NCI-H510A treated with DMSO at 0.1 percent for 48 hours (cell line): Measurements from ENCODE around the gene LAMB1.
"Not testable (repeated sequence)": the region's sequence is repeated elsewhere in the genome, so short reads cannot be mapped to it uniquely, and the experiment has no call there.

ENCODE experiments used
- DNase-seq: peaks from one replicate; lab custom pipeline; 2025; lab: John Stamatoyannopoulos, UW

LAMB1 gene

DNA sequence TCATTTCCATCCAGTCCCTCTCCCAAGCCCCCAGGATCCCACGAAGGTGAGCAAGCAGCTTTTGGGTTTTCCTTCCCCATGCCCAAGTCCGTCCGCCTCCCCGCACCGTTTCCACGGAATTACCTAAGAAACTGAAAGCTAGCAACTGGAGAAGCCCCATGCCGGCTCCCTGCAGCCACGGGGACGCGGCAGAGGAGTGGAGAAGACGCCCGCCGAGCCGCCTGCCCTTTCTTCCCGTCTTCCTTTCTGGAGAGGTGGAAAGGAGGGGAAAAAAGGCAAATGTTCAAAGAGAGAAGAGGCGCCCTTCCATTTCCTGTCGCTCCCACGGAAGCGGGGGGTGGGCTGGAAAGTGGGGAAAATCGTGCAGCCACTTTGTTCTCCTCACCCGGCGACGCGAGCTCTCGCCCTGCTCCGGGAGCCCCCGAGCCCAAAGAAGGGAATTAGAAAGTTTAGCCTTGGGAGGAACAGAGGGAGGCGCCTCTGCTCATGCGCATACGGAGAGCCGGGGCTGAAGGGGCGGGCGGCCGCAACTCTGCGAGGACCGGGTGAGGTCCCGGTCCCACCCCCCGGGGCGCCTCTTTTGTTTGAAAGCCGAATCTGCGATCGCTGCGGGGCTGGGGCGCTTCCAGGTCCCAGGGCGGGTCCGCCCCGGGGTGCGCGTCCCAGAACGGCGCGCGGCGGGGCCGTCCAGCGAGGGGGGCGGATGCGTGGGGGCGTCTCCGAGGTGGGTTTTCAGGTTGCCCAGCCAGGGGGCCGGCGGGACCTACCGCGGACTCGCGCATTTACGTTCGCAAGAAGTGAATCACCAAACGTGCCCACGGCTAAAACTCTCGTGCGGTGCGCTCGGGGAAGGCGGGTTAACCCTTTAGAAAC is at the start of gene LAMB1:
Gene LAMB1, minus strand, starts transcription at position 436 of the 873 bp plus-strand sequence. Its CDS starts 276 bp downstream, at position 160.
- DNase-seq, result no peak

DNA sequence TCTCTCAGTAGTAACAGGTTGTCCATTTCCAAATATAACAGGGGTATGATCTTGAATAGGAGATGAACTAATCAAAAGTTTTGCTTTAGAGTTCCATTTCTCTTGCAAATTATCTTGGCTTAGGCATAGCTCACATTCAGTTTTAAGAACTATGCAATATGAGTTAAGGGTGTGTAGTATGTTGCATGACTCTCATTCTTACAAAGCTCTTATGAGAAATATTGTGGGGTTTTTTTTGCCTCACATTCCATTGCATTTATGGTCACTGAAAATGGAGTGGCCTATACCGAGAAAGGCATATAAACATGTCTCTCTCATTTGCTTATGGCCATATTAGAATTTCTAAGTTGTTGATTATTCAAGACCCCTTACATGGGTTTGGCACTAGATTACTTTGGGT is 48.5 kb upstream of the LAMB1 start:
- DNase-seq, result no peak

DNA sequence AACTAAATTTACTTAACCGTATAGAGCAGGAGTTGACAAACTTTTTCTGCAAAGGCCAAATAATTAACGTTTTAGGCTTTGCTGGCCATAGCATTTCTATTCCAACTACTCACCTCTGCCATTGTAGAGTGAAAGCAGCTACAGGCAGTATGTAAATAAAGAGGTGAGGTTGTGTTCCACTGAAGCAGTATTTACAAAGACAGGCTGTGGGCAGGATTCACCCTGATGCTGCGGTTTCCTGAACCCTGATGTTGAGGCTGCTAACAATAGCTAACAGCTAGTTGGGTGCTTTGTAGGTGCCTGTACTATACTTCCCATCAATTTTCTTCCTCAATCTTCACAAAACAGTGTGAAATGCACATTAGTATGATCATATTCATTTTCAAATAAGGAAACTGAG is 47.0 kb upstream of the LAMB1 start:
- no peak for DNase-seq

DNA sequence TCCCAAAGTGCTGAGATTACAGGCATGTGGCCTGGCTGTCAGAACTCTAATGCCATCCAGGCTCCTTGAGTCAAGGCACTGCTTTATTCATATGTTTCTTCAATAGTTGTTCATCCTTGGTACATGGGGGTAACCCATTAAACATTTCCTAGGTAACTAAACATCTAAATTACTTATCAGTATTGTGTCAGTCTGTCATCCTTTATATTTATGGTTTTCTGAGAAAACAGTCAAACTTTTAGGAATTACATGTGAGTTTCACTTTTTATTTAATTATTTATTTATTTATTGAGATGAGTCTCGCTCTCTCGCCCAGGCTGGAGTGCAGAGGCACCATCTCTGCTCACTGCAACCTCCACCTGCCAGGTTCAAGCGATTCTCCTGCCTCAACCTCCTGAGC is 45.5 kb upstream of the LAMB1 start:
- no peak for DNase-seq

DNA sequence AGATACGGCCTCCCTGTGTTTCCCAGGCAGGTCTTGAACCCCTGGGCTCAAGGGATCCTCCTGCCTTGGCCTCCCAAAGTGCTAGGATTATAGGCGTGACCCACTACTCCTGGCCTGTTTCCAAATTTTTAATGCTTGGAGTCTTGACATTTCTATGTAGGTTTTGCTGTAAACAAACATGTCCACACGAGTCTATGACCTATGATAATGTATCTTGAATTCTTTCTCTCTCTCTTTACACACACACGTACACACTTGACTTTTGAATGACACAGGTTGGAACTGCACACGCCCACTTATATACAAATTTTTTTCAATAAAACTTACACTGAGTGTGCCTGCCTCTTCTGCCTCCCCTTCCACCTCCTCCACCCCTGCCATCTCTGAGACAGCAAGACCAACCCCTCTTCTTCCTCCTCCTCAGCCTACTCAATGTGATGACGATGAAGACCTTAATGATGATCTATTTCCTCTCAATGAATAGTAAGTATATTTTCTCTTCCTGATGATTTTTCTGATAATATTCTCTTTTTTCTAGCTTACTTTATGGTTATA is 44.1 kb upstream of the LAMB1 start:
- no peak for DNase-seq

DNA sequence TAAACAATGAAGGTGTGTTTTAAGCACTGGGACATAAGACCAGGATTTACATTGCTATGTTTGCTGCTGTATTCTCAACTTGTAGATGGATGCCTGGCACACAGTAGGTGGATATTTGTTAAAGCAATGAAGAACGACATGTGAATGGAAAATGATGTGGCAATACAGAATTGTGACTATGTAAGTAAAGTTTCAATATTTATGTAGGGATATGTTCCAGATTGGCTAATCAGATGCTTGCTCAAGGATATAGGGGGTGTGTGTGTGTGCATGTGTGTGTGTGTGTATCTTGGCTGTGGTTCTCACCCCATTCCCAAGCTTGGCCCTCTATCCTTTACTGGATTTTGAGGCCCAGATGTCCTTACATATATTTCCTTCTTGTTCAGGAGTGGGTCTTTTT is 42.7 kb upstream of the LAMB1 start:
- no peak for DNase-seq

DNA sequence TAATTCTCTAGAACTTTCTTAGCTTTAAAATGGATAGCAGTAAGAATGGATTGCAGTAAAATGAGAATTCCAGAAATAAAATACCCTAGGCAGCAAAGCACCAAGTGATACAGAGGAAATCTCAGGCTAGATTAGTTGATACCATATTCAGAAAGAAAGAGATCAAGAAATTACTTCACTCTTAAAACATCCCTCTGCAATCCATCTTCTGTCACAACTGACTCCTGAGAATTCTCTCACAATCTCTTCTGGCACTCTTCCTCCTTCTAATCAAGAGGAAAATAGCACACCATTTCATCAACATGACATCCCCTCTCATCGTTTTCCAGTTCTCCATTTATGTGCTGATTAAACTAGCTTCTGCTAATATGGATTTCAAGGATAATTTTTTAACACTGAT is 42.2 kb upstream of the LAMB1 start:
- no peak for DNase-seq

DNA sequence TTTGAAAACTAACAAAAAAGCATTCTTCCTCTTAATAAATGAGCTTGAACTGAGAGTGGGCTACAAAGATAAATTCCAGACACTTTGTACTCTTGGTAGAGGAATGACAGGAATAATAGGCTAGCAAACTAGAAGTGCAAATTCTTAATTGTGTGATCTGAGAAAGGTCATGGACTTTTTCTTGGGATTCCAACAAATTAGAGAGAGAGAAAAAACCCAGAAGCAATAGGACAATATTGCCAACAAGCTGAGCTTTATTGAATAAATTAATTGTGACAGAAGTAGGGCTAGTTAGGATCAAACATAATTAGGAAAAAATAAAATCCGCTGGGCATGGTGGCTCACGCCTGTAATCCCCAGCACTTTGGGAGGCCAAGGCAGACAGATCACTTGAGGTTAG is 41.4 kb upstream of the LAMB1 start:
- DNase-seq, result no peak

- no peak for DNase-seq
These were observed 36.0 kb upstream of the LAMB1 start for GRCh38 chr7:108038986-108039385.

DNA sequence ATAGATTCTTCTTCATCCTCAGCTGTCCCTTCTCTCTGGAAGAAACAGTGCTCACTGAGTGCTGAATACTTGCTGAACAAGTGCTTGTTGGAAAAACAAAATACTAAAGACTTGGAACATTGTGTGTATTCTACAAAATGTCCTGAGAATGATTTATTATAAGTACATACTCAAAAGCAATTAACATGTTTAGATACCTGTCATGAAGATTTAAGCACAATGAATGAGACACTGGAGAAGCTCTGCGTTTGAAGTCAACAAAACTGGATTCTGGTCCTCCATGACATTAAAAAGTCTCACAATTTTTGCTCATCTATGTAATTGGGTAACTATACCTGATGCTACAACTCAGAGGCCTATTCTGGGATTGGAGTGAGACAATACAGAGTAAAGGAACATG is 34.8 kb upstream of the LAMB1 start:
- peak; percentile 52 for DNase-seq

DNA sequence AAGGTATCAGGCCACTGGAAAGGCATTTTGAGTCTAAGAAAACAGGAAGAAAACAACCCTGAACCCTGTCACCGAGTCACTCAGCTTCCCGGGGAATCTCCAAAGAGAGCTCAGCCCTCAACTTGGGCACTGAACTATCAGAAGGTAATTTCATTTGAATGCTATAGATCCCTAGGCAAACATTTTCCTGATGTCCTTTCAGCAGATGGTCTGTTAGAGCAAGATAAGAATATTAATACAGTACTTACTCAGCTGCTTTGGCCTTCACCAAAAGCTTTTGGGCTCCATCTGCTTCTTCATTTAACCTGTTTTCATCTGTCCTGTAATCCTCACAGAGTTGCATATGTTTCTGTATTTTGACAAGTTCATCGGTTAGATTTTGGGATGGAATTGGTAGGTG is 34.2 kb upstream of the LAMB1 start:
- no peak for DNase-seq

DNA sequence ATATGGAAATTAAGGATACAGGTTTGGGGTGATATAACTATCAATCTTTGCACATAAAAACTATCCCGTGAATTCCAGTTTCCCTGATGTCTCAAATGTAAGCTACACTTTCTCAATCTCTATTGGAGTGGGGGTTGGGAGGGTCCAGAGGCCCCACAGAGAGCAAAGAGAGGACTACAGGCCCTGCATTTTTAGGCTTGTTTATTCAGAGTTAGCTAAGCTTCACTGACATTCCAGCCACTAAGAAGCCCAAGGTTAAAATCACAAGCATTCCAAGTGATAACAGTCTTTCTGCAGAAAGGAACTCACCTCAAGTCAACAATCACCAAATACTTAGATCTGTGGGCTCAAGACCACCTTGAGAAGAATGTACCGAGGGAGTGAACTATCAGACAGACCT is 31.6 kb upstream of the LAMB1 start:
- DNase-seq, result no peak

DNA sequence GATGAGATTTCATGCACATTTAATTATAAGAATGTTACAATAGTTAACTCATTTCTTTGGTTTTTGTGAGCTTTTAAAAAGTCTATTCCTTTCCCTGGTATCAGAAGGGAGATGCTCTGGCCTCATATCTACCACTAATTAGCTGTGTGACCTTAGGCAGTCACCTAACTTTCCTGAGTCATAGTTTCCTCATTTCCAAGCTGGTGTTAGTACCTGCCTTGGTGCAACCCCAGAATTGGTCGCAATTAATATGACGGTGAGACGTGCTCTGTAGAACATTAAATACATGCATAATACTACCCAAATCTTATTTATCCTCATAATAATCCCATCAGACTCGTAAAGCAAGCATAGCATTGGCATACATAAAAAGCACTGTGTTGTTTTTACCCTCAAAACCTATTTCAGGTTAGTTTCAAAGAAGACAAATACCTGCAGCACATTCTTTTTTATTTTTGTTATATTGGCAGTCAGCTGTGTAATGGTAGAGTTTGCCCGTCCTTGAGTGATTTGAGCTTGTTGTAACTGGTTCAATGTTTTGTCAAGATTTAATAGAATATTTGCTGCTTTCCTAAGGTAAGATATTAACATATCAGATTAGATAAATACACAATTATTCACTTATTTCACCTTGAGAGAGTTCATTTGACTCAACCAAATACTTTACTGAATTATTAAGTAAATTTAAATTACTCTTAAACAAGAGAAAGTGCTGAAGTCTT is 31.0 kb upstream of the LAMB1 start:
- no peak for DNase-seq

DNA sequence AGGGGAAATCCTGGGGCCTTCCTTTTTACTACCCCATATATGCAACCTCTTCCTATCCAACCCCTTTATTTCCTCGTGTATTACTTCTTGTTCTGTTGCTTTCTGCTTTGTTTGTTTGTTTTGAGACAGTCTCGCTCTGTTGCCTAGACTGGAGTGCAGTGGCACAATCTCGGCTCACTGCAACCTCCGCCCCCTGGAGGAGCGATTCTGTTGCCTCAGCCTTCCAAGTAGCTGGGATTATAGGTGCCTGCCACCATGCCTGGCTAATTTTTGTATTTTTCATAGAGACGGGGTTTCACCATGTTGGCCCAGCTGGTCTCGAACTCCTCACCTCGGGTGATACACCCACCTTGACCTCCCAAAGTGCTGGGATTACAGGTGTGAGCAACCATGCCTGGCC is 30.3 kb upstream of the LAMB1 start:
- DNase-seq, result not testable (repeated sequence)

GRCh38 chr7:108030516-108030915 is 27.6 kb upstream of the LAMB1 start:
- DNase-seq, result no peak

DNA sequence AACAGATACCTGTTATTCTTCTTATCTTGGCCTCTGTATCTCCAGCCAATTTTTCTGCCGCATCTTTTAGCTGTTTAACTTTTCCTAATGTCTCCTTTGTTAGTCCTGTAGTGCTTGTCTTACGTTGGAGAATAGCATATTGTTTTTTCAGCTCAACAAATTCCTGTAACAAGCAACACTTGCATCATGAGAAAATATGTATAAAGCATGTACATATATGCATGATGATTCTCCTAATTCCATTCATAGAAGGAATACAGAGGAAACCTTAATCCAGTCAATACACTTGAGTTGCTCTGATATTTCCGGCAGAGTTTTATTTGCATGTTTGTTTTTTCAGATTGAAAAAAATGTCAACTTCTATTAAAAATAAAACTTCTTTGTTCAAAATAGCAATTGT is 26.1 kb upstream of the LAMB1 start:
- no peak for DNase-seq

- no peak for DNase-seq
These were observed 25.1 kb upstream of the LAMB1 start for GRCh38 chr7:108028111-108028510.

- DNase-seq, result no peak
These were observed 24.3 kb upstream of the LAMB1 start for GRCh38 chr7:108027239-108027638.

- no peak for DNase-seq
These were observed 23.7 kb upstream of the LAMB1 start for GRCh38 chr7:108026647-108027046.

- no peak for DNase-seq
These were observed 23.2 kb upstream of the LAMB1 start for GRCh38 chr7:108026116-108026515.

- no peak for DNase-seq
These were observed 21.6 kb upstream of the LAMB1 start for GRCh38 chr7:108024538-108024937.

DNA sequence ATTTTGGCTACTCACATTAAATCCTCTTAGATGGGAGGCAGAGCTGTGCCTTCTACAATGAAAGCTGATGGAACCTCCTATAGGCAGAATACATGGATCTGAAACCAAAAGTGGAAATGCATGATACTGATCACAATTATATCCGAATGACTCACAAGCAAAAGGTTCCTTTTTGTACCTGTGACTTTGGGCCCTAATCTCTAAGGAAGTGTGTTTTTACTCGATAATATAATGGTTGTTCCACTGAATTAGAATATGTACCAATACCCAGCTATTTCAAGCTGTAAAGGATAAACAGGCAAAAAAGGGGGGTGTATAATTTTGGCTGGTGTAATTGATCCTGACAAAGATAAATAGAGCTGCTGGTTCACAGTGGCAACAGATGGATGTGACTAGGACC is 17.6 kb upstream of the LAMB1 start:
- no peak for DNase-seq

- no peak for DNase-seq
These were observed 15.7 kb upstream of the LAMB1 start for GRCh38 chr7:108018668-108019067.
